Liver (tissue), 9 donors: Measurements from ENCODE around the gene AFDN. TPM values are rescaled to one million over a fixed set of nuclear protein-coding genes. Genes with fewer than 3 reads are reported as not detected.

Experiments used
- DNase-seq: peaks from one replicate; pipeline ENCODE4 v3.0.0-alpha.2; 2017; ENCODE audit warnings: low spot score
- H3K27ac ChIP-seq, 2 donors: one replicate each; pipeline ENCODE4 v1.7.0; 2013; ENCODE audit warnings: inconsistent platforms in 2 of 2, low read length in 2 of 2, control low read depth in 1 of 2, low read depth in 1 of 2, mild to moderate bottlenecking in 1 of 2
- H3K27me3 ChIP-seq, 4 donors: one replicate each; pipeline versions ENCODE4 v1.6.1 to v1.7.0; 2013; ENCODE audit warnings: low read length in 3 of 4, inconsistent platforms in 1 of 4, mild to moderate bottlenecking in 1 of 4, moderate library complexity in 1 of 4; ENCODE audit not compliant: control insufficient read depth in 4 of 4, insufficient read depth in 4 of 4
- H3K36me3 ChIP-seq, 4 donors: one replicate each; pipeline versions ENCODE4 v1.6.1 to v1.7.0; 2013; ENCODE audit warnings: low read length in 3 of 4, mild to moderate bottlenecking in 3 of 4, low read depth in 1 of 4, moderate library complexity in 1 of 4; ENCODE audit not compliant: control insufficient read depth in 4 of 4, insufficient read depth in 3 of 4
- H3K4me1 ChIP-seq, 4 donors: one replicate each; pipeline versions ENCODE4 v1.6.1 to v1.7.0; 2013; ENCODE audit warnings: low read length in 3 of 4, mild to moderate bottlenecking in 3 of 4, moderate library complexity in 1 of 4; ENCODE audit not compliant: control insufficient read depth in 4 of 4, insufficient read depth in 4 of 4
- H3K4me3 ChIP-seq, 3 donors: one replicate each; pipeline versions ENCODE4 v1.6.1 to v1.7.0; 2013; ENCODE audit warnings: low read length in 3 of 3, control low read depth in 1 of 3, low read depth in 1 of 3, mild to moderate bottlenecking in 1 of 3
- H3K9ac ChIP-seq, 2 donors: one replicate each; pipeline ENCODE4 v1.7.0; 2013; ENCODE audit warnings: low read length in 2 of 2, mild to moderate bottlenecking in 2 of 2, moderate library complexity in 2 of 2, control low read depth in 1 of 2, low read depth in 1 of 2
- H3K9me3 ChIP-seq, 4 donors: one replicate each; pipeline versions ENCODE4 v1.6.1 to v1.7.0; 2013; ENCODE audit warnings: low read length in 3 of 4; ENCODE audit not compliant: control insufficient read depth in 4 of 4
- EGR1 ChIP-seq, 2 donors: IDR thresholded peaks; 2 replicates each; pipeline ENCODE4 v1.6.1; 2016 to 2018; ENCODE audit warnings: antibody characterized with exemption in 2 of 2, low read depth in 2 of 2
- FOXA1 ChIP-seq: IDR thresholded peaks from 2 replicates; pipeline ENCODE4 v1.6.1; 2016; ENCODE audit warnings: antibody characterized with exemption
- GABPA ChIP-seq, 2 donors: IDR thresholded peaks in 1 of 2; conservative IDR thresholded peaks in 1 of 2; 2 replicates each; pipeline ENCODE4 v1.6.1; 2016; ENCODE audit warnings: antibody characterized with exemption in 2 of 2, mild to moderate bottlenecking in 1 of 2, moderate library complexity in 1 of 2
- HNF4A ChIP-seq, 2 donors: conservative IDR thresholded peaks; 2 replicates each; pipeline ENCODE4 v1.6.1; 2016; ENCODE audit warnings: antibody characterized with exemption in 2 of 2, mild to moderate bottlenecking in 2 of 2
- HNF4G ChIP-seq: IDR thresholded peaks from 2 replicates; pipeline ENCODE4 v1.6.1; 2016; ENCODE audit warnings: antibody characterized with exemption
- JUND ChIP-seq, 2 donors: IDR thresholded peaks; 2 replicates each; pipeline ENCODE4 v1.6.1; 2016; ENCODE audit warnings: antibody characterized with exemption in 2 of 2
- NR2F2 ChIP-seq: IDR thresholded peaks from 2 replicates; pipeline ENCODE4 v1.6.1; 2016; ENCODE audit warnings: antibody characterized with exemption
- RAD21 ChIP-seq, 2 donors: IDR thresholded peaks; 2 replicates each; pipeline ENCODE4 v1.6.1; 2016; ENCODE audit warnings: antibody characterized with exemption in 2 of 2, mild to moderate bottlenecking in 2 of 2
- REST ChIP-seq: IDR thresholded peaks from 2 replicates; pipeline ENCODE4 v1.6.1; 2016; ENCODE audit warnings: antibody characterized with exemption, mild to moderate bottlenecking
- RXRA ChIP-seq, 2 donors: IDR thresholded peaks; 2 replicates each; pipeline ENCODE4 v1.6.1; 2017 to 2018; ENCODE audit warnings: antibody characterized with exemption in 2 of 2, mild to moderate bottlenecking in 1 of 2
- SP1 ChIP-seq: IDR thresholded peaks from 2 replicates; pipeline ENCODE4 v1.6.1; 2018; ENCODE audit warnings: antibody characterized with exemption, mild to moderate bottlenecking
- YY1 ChIP-seq: IDR thresholded peaks from 2 replicates; pipeline ENCODE4 v1.6.1; 2016; ENCODE audit warnings: antibody characterized with exemption, mild to moderate bottlenecking
- WGBS: extraction: QIAGEN DNeasy Blood & Tissue Kit; methylation state at CpG from one replicate; pipeline ENCODE4 v1.1.7; 2013; 5-methylcytosine and 5-hydroxymethylcytosine counted together
- polyA plus RNA-seq, 2 donors: library from polyadenylated mRNA; stranded (reverse) in 1 of 2; unstranded in 1 of 2; fragments of 200-250 nt in 1 of 2; fragments of >200 nt in 1 of 2; fragmentation: Nextera tagmentation in 1 of 2; extraction: Ambion mirVana in 1 of 2; gene quantifications; one replicate each; pipeline versions ENCODE4 v1.2.1 to v1.2.3, GENCODE V29; 2013 to 2015
- total RNA-seq, 2 donors: library from RNA; depleted of rRNA; stranded (reverse); fragments of >200 nt; gene quantifications; one replicate each; pipeline ENCODE4 v1.2.3, GENCODE V29; 2014
- donor health status: healthy.
- donor health status: healthy.
- donor health status: healthy.
- donor health status: healthy.
- donor health status: healthy.

Gene AFDN
- total and polyA plus RNA-seq, 4 donors, result 21.3 to 145 (median 29.3) TPM

- H3K27me3 ChIP-seq, result no peaks in the 10 kb centered on the region
- no peak overlapping the region for H3K4me3 ChIP-seq
- 40% methylated on average over 39 of the region's 39 CpGs for WGBS
- no peak for DNase-seq
- TF ChIP-seq YY1, result peak; percentile 24
- TF ChIP-seq HNF4A (conservative IDR thresholded peaks at IDR 0.05), result peak; percentile 61 to 68
- TF ChIP-seq NR2F2, result peak; percentile 89
- peak in 1 of 2 donors; percentile 14 for TF ChIP-seq JUND (IDR thresholded peaks at IDR 0.05)
- no peak for TF ChIP-seq REST
- TF ChIP-seq HNF4G, result no peak
- no peak for TF ChIP-seq FOXA1
- peak; percentile 79 for TF ChIP-seq SP1
- peak; percentile 78 to 88 for TF ChIP-seq RXRA (IDR thresholded peaks at IDR 0.05)
- no peak for TF ChIP-seq RAD21 (IDR thresholded peaks at IDR 0.05)
- peak overlapping the region; percentile 38 to 86 for H3K9ac ChIP-seq
- H3K9me3 ChIP-seq, result no peaks in the 10 kb centered on the region
- H3K27ac ChIP-seq, result peak overlapping the region; percentile 83 to 87
- peaks cover 1 to 32% (median 10%) of the 10 kb centered on the region in 4 donors for H3K36me3 ChIP-seq
- H3K4me1 ChIP-seq, result peaks cover 14 to 49% (median 38%) of the 10 kb centered on the region in 4 donors
These were observed 139.2 kb downstream of the AFDN start for GRCh38 chr6:167965592-167966539.

- TF ChIP-seq HNF4A (conservative IDR thresholded peaks at IDR 0.05) (peak in 1 of 2 donors; percentile 16), RXRA (IDR thresholded peaks at IDR 0.05) (peak in 1 of 2 donors; percentile 42), EGR1 (IDR thresholded peaks at IDR 0.05; ENCODE audit: low read depth in 2 of 2) (no peak), GABPA (IDR thresholded peaks at IDR 0.05 in 1 of 2, conservative IDR thresholded peaks at IDR 0.05 in 1 of 2) (no peak), REST (no peak), SP1 (no peak)
- WGBS, result 67% methylated on average over 8 of the region's 8 CpGs
- Histone ChIP-seq H3K4me3 (no peak overlapping the region), H3K36me3 (peaks cover 1 to 32% (median 12%) of the 10 kb centered on the region in 4 donors), H3K9me3 (no peaks in the 10 kb centered on the region), H3K4me1 (peaks cover 14 to 43% (median 36%) of the 10 kb centered on the region in 4 donors), H3K27ac (no peak overlapping the region), H3K9ac (no peak overlapping the region), H3K27me3 (no peaks in the 10 kb centered on the region)
- DNase-seq, result no peak
These were observed 139.8 kb downstream of the AFDN start for GRCh38 chr6:167966540-167966905.
